ENCODE results near the gene HCFC1R1. TPM values are rescaled to one million over a fixed set of nuclear protein-coding genes. Genes with fewer than 3 reads are reported as not detected.

Gene HCFC1R1
- polyA plus RNA-seq, 1 of the 3 experiments (the other 2 are of a cell fraction) = 54.9 TPM

DNA sequence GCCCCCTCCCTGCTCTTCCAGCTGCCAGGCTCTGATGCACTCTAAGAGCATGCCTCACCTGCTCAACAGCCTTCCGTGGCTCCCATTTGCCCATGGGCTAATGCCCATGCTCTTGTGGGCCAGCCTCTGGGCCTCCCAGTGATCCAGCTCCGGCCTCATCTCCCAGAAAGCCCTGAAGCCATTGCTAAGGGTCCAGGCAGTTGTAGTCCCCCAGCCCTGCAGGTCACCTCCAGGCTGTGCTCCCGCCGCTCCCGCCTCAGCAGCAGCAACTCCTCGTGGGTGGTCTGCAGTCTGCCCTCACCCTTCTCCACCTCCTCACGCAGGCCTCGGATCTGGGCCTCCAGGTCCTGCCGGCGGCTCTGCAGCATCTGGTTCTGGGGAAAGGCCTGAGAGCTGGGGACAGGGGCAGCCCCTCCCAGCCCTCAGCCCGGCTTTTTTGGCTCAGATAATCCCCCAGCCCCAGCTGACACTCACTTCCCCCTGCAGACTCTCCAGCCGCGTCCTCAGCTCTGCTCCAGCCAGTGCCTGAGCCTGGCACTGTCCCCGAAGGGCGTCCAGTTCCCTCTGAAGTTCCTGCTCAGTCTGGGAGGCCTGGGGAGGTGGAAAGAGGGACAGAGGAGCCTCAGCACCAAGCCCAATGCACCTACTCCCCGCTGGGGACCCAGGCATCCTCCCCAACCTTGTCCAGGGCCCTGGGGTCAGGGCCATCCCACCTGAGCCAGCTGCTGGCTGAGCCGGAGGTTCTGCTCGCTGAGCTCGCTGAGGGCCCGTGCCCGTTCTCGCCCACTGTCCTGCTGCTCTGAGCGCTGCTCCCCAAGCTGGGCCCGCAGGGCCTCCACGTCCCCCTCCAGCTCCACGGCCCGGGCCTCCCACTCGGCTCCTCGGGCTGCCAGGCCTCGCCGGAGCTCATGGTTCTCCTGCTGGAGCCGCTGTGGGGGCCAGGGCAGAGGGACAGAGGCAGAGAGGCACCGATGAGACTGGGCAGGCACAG is 6.8 kb upstream of the HCFC1R1 start:
- Histone ChIP-seq H3K4me2 (no peak overlapping the region), H3K79me2 (ENCODE audit: insufficient read depth) (no peaks in the 10 kb centered on the region), H3K9me2 (no peaks in the 10 kb centered on the region), H3K27me3 (ENCODE audit: insufficient read depth) (peaks cover 37% of the 10 kb centered on the region), H4K20me1 (ENCODE audit: insufficient read depth) (peaks cover 12% of the 10 kb centered on the region), H3K9me3 (no peaks in the 10 kb centered on the region), H3K4me1 (ENCODE audit: control insufficient read depth in 1 of 2, insufficient read depth in 2 of 2, low read depth in 1 of 2, low read length in 1 of 2) (peaks cover 0 to 2% of the 10 kb centered on the region in 2 experiments; a peak in 1 of 4 replicates), H3K4me3 (ENCODE audit: low read depth in 2 of 2, low read length in 1 of 2) (no peak overlapping the region), H3F3A (replicated peaks; ENCODE audit: insufficient read depth) (peaks cover 24% of the 10 kb centered on the region), H3K36me3 (replicated peaks in 1 of 2; ENCODE audit: control insufficient read depth in 1 of 2, insufficient read depth in 2 of 2, low read length in 1 of 2) (peaks cover 5 to 22% of the 10 kb centered on the region in 2 experiments), H3K27ac (ENCODE audit: low read depth in 2 of 2, low read length in 1 of 2) (no peak overlapping the region), H3K9ac (no peak overlapping the region), H2AFZ (ENCODE audit: low read depth) (no peak overlapping the region)
- WGBS (ENCODE audit: low lambda C conversion rate) = 64% methylated on average over 21 of the region's 33 CpGs
- POLR2A ChIA-PET = interaction anchor here (1.0 kb wide), 1 partner anchor 11 kb away, joined by 5 read pairs; no protein-coding TSS in a partner anchor
- TF ChIP-seq FOSL2 (IDR thresholded peaks at IDR 0.05; ENCODE audit: borderline replicate concordance, low read depth) (no peak), NFIC (IDR thresholded peaks at IDR 0.05; ENCODE audit: borderline replicate concordance) (no peak), SIN3A (IDR thresholded peaks at IDR 0.05; ENCODE audit: borderline replicate concordance, low read depth, low read length) (no peak), GATA2 (CRISPR knock-in tag; IDR thresholded peaks at IDR 0.05) (no peak), ELF1 (IDR thresholded peaks at IDR 0.05) (no peak)
- CTCF ChIA-PET = interaction anchor here (0.6 to 9.8 kb wide), 36 partner anchors 11 to 278 kb away, joined by 3 to 141 read pairs (median 7); partner anchors contain the start of genes CLDN6, HCFC1R1, IL32 and MMP25
- no peak for DNase-seq

DNA sequence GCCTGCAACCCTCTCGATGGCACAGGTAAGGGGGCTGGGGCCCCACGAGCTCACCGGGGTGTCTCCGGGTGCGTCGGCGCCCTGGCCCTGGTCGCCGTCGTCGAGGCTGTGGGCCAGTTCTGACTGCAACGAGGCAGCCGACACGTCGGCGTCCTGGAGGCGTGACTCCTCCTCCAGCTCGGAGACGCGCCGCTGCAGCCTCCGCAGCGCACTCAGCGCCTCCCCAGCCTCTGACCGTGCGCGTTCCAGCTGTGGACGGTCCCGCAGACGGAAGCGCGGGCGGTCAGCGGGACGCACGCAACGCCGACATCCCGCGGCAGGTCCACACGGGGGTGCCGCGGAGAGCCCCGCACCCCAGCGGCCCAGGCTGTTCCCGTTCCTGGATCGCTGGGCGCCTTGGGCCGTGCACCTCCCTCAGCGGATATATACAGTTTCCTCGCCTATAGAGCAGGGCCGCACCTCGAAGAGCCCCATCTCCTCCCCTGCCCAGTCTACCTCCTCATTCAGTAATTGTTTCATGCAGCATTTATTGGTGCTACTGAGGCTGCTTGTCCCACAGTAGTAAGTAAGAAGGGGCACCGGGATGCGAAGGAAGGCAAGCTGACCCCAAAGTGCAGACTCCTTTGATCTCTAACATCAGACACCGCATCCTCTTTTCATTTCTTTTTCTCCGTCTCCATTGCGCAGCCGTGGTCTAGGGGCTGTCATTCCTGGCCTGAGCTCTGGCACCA is 5.9 kb upstream of the HCFC1R1 start:
- 29% methylated on average over 46 of the region's 59 CpGs for WGBS (ENCODE audit: low lambda C conversion rate)
- Histone ChIP-seq H3K27ac (ENCODE audit: low read depth in 2 of 2, low read length in 1 of 2) (no peak overlapping the region), H3K27me3 (ENCODE audit: insufficient read depth) (peaks cover 31% of the 10 kb centered on the region), H3F3A (replicated peaks; ENCODE audit: insufficient read depth) (peaks cover 32% of the 10 kb centered on the region), H3K36me3 (replicated peaks in 1 of 2; ENCODE audit: control insufficient read depth in 1 of 2, insufficient read depth in 2 of 2, low read length in 1 of 2) (peaks cover 5 to 22% of the 10 kb centered on the region in 2 experiments), H3K9me3 (no peaks in the 10 kb centered on the region), H3K4me1 (ENCODE audit: control insufficient read depth in 1 of 2, insufficient read depth in 2 of 2, low read depth in 1 of 2, low read length in 1 of 2) (peaks cover 0 to 2% of the 10 kb centered on the region in 2 experiments; a peak in 1 of 4 replicates), H3K4me3 (ENCODE audit: low read depth in 2 of 2, low read length in 1 of 2) (peak overlapping the region in 1 of 2 experiments; percentile 12; a peak in 1 of 4 replicates), H3K79me2 (ENCODE audit: insufficient read depth) (no peaks in the 10 kb centered on the region), H3K4me2 (no peak overlapping the region), H3K9ac (no peak overlapping the region), H4K20me1 (ENCODE audit: insufficient read depth) (peaks cover 12% of the 10 kb centered on the region), H3K9me2 (no peaks in the 10 kb centered on the region), H2AFZ (ENCODE audit: low read depth) (no peak overlapping the region)
- POLR2A ChIA-PET = interaction anchor here (1.0 kb wide), 1 partner anchor 12 kb away, joined by 5 read pairs; no protein-coding TSS in a partner anchor
- CTCF ChIA-PET = interaction anchor here (0.5 to 9.8 kb wide), 15 partner anchors 10 to 1269 kb away, joined by 3 to 141 read pairs (median 18); partner anchors contain the start of genes CLDN6, HCFC1R1, IL32 and MMP25
- peak; percentile 67 for DNase-seq
- TF ChIP-seq RXRA (IDR thresholded peaks at IDR 0.05; ENCODE audit: borderline replicate concordance, low read depth) = no peak
- TF ChIP-seq RCOR1 (IDR thresholded peaks at IDR 0.05; ENCODE audit: low read length) = no peak
- TF ChIP-seq, protein P1, sequence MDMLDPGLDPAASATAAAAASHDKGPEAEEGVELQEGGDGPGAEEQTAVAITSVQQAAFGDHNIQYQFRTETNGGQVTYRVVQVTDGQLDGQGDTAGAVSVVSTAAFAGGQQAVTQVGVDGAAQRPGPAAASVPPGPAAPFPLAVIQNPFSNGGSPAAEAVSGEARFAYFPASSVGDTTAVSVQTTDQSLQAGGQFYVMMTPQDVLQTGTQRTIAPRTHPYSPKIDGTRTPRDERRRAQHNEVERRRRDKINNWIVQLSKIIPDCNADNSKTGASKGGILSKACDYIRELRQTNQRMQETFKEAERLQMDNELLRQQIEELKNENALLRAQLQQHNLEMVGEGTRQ (IDR thresholded peaks at IDR 0.05; ENCODE audit: borderline replicate concordance, low read depth, low read length) = no peak
- no peak for TF ChIP-seq POLR2AphosphoS5 (IDR thresholded peaks at IDR 0.05; ENCODE audit: low read depth, low read length)
- no peak for TF ChIP-seq SMC3 (IDR thresholded peaks at IDR 0.05; ENCODE audit: low read depth, low read length)
- TF ChIP-seq EP300 (IDR thresholded peaks at IDR 0.05; ENCODE audit: borderline replicate concordance in 1 of 2, low read depth in 1 of 2, low read length in 1 of 2) = no peak
- no peak for TF ChIP-seq GATA2 (CRISPR knock-in tag; IDR thresholded peaks at IDR 0.05)
- TF ChIP-seq TAF1 (IDR thresholded peaks at IDR 0.05; ENCODE audit: borderline replicate concordance, low read depth, low read length) = no peak
- TF ChIP-seq SIN3A (IDR thresholded peaks at IDR 0.05; ENCODE audit: borderline replicate concordance, low read depth, low read length) = no peak
- TF ChIP-seq JUND (IDR thresholded peaks at IDR 0.05) = no peak
- TF ChIP-seq RAD21 (IDR thresholded peaks at IDR 0.05; ENCODE audit: low read length) = no peak
- no peak for TF ChIP-seq RFX5 (IDR thresholded peaks at IDR 0.05; ENCODE audit: low read length)
